ENCODE measurements around the gene TBX22.

DNA sequence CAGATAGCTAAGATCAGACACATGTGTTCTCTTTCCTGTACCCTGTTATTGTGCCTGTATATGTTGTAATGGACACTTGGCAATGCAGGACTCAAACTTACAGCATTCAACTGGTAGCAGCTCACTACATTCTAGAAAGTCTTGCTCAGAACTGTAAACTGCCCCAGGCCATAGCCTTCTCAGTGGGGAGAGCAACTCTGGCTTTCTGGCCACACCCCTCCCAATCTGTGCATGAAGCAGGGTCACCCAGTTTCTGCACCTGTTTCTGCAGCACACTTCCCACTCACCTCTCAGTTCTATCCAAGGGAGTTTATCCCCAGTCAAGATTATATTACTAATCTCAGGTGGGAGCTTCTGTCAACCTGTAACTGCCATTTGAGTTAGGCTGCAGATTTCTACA, 38.9 kb upstream of the TBX22 start:
- TF ChIP-seq POLR2A (IDR thresholded peaks at IDR 0.05), result no peak
- TF ChIP-seq, protein P1, sequence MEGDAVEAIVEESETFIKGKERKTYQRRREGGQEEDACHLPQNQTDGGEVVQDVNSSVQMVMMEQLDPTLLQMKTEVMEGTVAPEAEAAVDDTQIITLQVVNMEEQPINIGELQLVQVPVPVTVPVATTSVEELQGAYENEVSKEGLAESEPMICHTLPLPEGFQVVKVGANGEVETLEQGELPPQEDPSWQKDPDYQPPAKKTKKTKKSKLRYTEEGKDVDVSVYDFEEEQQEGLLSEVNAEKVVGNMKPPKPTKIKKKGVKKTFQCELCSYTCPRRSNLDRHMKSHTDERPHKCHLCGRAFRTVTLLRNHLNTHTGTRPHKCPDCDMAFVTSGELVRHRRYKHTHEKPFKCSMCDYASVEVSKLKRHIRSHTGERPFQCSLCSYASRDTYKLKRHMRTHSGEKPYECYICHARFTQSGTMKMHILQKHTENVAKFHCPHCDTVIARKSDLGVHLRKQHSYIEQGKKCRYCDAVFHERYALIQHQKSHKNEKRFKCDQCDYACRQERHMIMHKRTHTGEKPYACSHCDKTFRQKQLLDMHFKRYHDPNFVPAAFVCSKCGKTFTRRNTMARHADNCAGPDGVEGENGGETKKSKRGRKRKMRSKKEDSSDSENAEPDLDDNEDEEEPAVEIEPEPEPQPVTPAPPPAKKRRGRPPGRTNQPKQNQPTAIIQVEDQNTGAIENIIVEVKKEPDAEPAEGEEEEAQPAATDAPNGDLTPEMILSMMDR (IDR thresholded peaks at IDR 0.05), result no peak

All from right lobe of liver (tissue), 4 donors.